KMS-11 (cell line): Measurements from ENCODE around the gene GYS1.

Source experiments
- H2AFZ ChIP-seq: fragments of 200-600 bp; sonication (generic); 2 replicates; pipeline ENCODE4 v1.6.1; 2016; ENCODE audit warnings: antibody characterized with exemption, mixed run types, low read depth
- H3K27ac ChIP-seq: fragments of 200-600 bp; sonication (generic); 2 replicates; pipeline ENCODE4 v1.6.1; 2016; ENCODE audit warnings: mild to moderate bottlenecking, mixed run types
- H3K27me3 ChIP-seq: fragments of 200-600 bp; sonication (generic); 2 replicates; pipeline ENCODE4 v1.6.1; 2017; ENCODE audit warnings: mild to moderate bottlenecking, low read depth, mixed run types, moderate library complexity; ENCODE audit not compliant: insufficient read depth
- H3K36me3 ChIP-seq: fragments of 200-600 bp; sonication (generic); 2 replicates; pipeline ENCODE4 v1.6.1; 2017; ENCODE audit warnings: mild to moderate bottlenecking, mixed run types; ENCODE audit not compliant: insufficient read depth
- H3K4me1 ChIP-seq: fragments of 200-600 bp; sonication (generic); 2 replicates; pipeline ENCODE4 v1.6.1; 2016; ENCODE audit warnings: mild to moderate bottlenecking, low read depth, mixed run types; ENCODE audit not compliant: poor library complexity, severe bottlenecking
- H3K4me2 ChIP-seq: fragments of 200-600 bp; sonication (generic); 2 replicates; pipeline ENCODE4 v1.7.0; 2016; ENCODE audit warnings: mild to moderate bottlenecking, mixed run types
- H3K4me3 ChIP-seq: fragments of 200-600 bp; sonication (generic); IDR thresholded peaks from 2 replicates; pipeline ENCODE4 v1.6.1; 2017; ENCODE audit warnings: low read depth, low read length, mixed read lengths; ENCODE audit not compliant: insufficient read depth
- H3K79me2 ChIP-seq: fragments of 200-600 bp; sonication (generic); 2 replicates; pipeline ENCODE4 v1.6.1; 2016; ENCODE audit warnings: low read depth, mixed run types; ENCODE audit not compliant: insufficient read depth
- H3K9ac ChIP-seq: fragments of 200-600 bp; sonication (generic); 2 replicates; pipeline ENCODE4 v1.6.1; 2016; ENCODE audit warnings: mild to moderate bottlenecking, mixed run types
- H4K20me1 ChIP-seq: fragments of 200-600 bp; sonication (generic); 2 replicates; pipeline ENCODE4 v1.6.1; 2016; ENCODE audit warnings: mild to moderate bottlenecking, mixed run types; ENCODE audit not compliant: insufficient read depth
- CTCF ChIP-seq: fragments of 200-600 bp; sonication (generic); conservative IDR thresholded peaks from 2 replicates; pipeline ENCODE4 v1.6.1; 2017; ENCODE audit warnings: low read depth, mild to moderate bottlenecking, antibody characterized with exemption, low read length, moderate library complexity, mixed read lengths

GYS1 gene

GRCh38 chr19:48945817-48946216 lies 47.3 kb downstream of the GYS1 start:
- no peak overlapping the region for H3K4me2 ChIP-seq
- no peaks in the 10 kb centered on the region for H3K4me1 ChIP-seq
- H4K20me1 ChIP-seq: no peaks in the 10 kb centered on the region
- no peak overlapping the region for H3K4me3 ChIP-seq
- no peak overlapping the region for H2AFZ ChIP-seq
- H3K27ac ChIP-seq: no peak overlapping the region
- no peak overlapping the region for H3K9ac ChIP-seq
- no peaks in the 10 kb centered on the region for H3K27me3 ChIP-seq
- H3K36me3 ChIP-seq: no peaks in the 10 kb centered on the region
- TF ChIP-seq CTCF: no peak
- H3K79me2 ChIP-seq: no peaks in the 10 kb centered on the region

- Histone ChIP-seq H3K4me3 (no peak overlapping the region), H3K27me3 (no peaks in the 10 kb centered on the region), H3K27ac (no peak overlapping the region), H3K4me2 (no peak overlapping the region), H2AFZ (no peak overlapping the region), H3K36me3 (no peaks in the 10 kb centered on the region), H3K4me1 (no peaks in the 10 kb centered on the region), H3K9ac (no peak overlapping the region), H4K20me1 (no peaks in the 10 kb centered on the region), H3K79me2 (no peaks in the 10 kb centered on the region)
- TF ChIP-seq CTCF: no peak
Observed at GRCh38 chr19:48945415-48945814, 47.7 kb downstream of the GYS1 start.

- H3K4me2 ChIP-seq: no peak overlapping the region
- H2AFZ ChIP-seq: no peak overlapping the region
- no peak overlapping the region for H3K4me3 ChIP-seq
- no peak overlapping the region for H3K27ac ChIP-seq
- H3K79me2 ChIP-seq: no peaks in the 10 kb centered on the region
- peaks cover under 1% of the 10 kb centered on the region; the same call in 1 of the 2 replicates for H3K27me3 ChIP-seq
- TF ChIP-seq CTCF: no peak
- no peaks in the 10 kb centered on the region for H3K4me1 ChIP-seq
- no peaks in the 10 kb centered on the region for H3K36me3 ChIP-seq
- H4K20me1 ChIP-seq: no peaks in the 10 kb centered on the region
- no peak overlapping the region for H3K9ac ChIP-seq
Observed at GRCh38 chr19:48943081-48943480, 50.0 kb downstream of the GYS1 start.

- Histone ChIP-seq H3K27ac (no peak overlapping the region), H3K9ac (no peak overlapping the region), H3K36me3 (no peaks in the 10 kb centered on the region), H2AFZ (no peak overlapping the region), H3K27me3 (peaks cover 4% of the 10 kb centered on the region), H3K79me2 (no peaks in the 10 kb centered on the region), H3K4me1 (no peaks in the 10 kb centered on the region), H4K20me1 (no peaks in the 10 kb centered on the region), H3K4me2 (no peak overlapping the region), H3K4me3 (no peak overlapping the region)
- no peak for TF ChIP-seq CTCF
Observed at GRCh38 chr19:48940902-48941301, 52.2 kb downstream of the GYS1 start.
